MM.1S (cell line): ENCODE measurements around the gene UBE2E1.
"Not testable (repeated sequence)": the region's sequence is repeated elsewhere in the genome, so short reads cannot be mapped to it uniquely, and the experiment has no call there.

Source experiments
- EZH2phosphoT487 ChIP-seq: fragments of 300-600 bp; sonication (generic); IDR thresholded peaks from 2 replicates; pipeline ENCODE4 v1.6.1; 2018; ENCODE audit warnings: antibody characterized with exemption, low read length
- TF ChIP-seq, protein P1 (sequence below): fragments of 300-600 bp; sonication (generic); IDR thresholded peaks from 2 replicates; pipeline ENCODE4 v1.5.1; 2016; ENCODE audit warnings: antibody characterized with exemption, low read length, mixed read lengths

- TF ChIP-seq, protein P1, sequence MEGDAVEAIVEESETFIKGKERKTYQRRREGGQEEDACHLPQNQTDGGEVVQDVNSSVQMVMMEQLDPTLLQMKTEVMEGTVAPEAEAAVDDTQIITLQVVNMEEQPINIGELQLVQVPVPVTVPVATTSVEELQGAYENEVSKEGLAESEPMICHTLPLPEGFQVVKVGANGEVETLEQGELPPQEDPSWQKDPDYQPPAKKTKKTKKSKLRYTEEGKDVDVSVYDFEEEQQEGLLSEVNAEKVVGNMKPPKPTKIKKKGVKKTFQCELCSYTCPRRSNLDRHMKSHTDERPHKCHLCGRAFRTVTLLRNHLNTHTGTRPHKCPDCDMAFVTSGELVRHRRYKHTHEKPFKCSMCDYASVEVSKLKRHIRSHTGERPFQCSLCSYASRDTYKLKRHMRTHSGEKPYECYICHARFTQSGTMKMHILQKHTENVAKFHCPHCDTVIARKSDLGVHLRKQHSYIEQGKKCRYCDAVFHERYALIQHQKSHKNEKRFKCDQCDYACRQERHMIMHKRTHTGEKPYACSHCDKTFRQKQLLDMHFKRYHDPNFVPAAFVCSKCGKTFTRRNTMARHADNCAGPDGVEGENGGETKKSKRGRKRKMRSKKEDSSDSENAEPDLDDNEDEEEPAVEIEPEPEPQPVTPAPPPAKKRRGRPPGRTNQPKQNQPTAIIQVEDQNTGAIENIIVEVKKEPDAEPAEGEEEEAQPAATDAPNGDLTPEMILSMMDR = not testable (repeated sequence)
- not testable (repeated sequence) for TF ChIP-seq EZH2phosphoT487
Observed at GRCh38 chr3:23881993-23882392, 76.2 kb downstream of the UBE2E1 start.
